Right lobe of liver (tissue), 6 donors: Measurements from ENCODE around the gene KCNJ16. TPM values are rescaled to one million over a fixed set of nuclear protein-coding genes. Genes with fewer than 3 reads are reported as not detected.
A peak's percentile ranks its signal among the peaks of the same experiment; 100 is the strongest.

Source experiments
- ATAC-seq, 4 donors: fragments of 200-7000 bp; cut with Tn5 transposase; one replicate each; pipeline ENCODE4 v1.9.1; 2020; ENCODE audit warnings: mild to moderate bottlenecking in 4 of 4, moderate library complexity in 4 of 4
- DNase-seq, 3 donors: peaks; one replicate each; pipeline ENCODE4 v3.0.0-alpha.2; 2020
- H3K27ac ChIP-seq, 3 donors: fragments of 200-600 bp; one replicate each; pipeline ENCODE4 v1.8.0; 2022
- H3K27me3 ChIP-seq, 2 donors: fragments of 200-600 bp; one replicate each; pipeline ENCODE4 v1.8.0; 2022
- H3K36me3 ChIP-seq, 4 donors: fragments of 200-600 bp; sonication (generic) in 1 of 4; one replicate each; pipeline versions ENCODE4 v1.5.1 to v1.8.0; 2017 to 2022; ENCODE audit warnings: control low read depth in 1 of 4
- H3K4me1 ChIP-seq, 4 donors: fragments of 200-600 bp; sonication (generic) in 1 of 4; one replicate each; pipeline versions ENCODE4 v1.5.1 to v1.8.0; 2017 to 2022; ENCODE audit warnings: control low read depth in 1 of 4
- H3K4me3 ChIP-seq, 3 donors: fragments of 200-600 bp; one replicate each; pipeline ENCODE4 v1.8.0; 2022
- H3K9me3 ChIP-seq, 4 donors: fragments of 200-600 bp; sonication (generic) in 1 of 4; one replicate each; pipeline versions ENCODE4 v1.5.1 to v1.8.0; 2017 to 2022; ENCODE audit warnings: control low read depth in 1 of 4
- CTCF ChIP-seq, 4 donors: fragments of 200-600 bp in 3 of 4; fragments of 450-650 bp in 1 of 4; IDR thresholded peaks; one replicate each; pipeline versions ENCODE4 v1.5.1 to v1.8.0; 2016 to 2022; ENCODE audit warnings: antibody characterized with exemption in 4 of 4, mild to moderate bottlenecking in 2 of 4
- POLR2A ChIP-seq: fragments of 450-650 bp; IDR thresholded peaks from one replicate; pipeline ENCODE4 v1.6.1; 2017; ENCODE audit warnings: antibody characterized with exemption, mild to moderate bottlenecking
- WGBS: methylation state at CpG from one replicate; pipeline ENCODE4 v1.1.6; 2018; ENCODE audit warnings: low coverage, low lambda C conversion rate; ENCODE audit not compliant: insufficient coverage; ENCODE audit errors: missing lambda C conversion rate; 5-methylcytosine and 5-hydroxymethylcytosine counted together
- intact Hi-C, 2 donors: fragments of 100-400 bp; cut with DNase I; formaldehyde crosslinking; loops; one replicate each; pipeline versions ENCODE4 v1.11.2 to v1.14.1; 2022
- total RNA-seq, 6 experiments: library from RNA; depleted of rRNA in 2 of 6; stranded (reverse); fragments of >200 nt in 2 of 6; fragmentation: NEBNext Ultra II Directional in 3 of 6; extraction: Animal tissue kit (Norgen Biotek cat#: 25700) in 3 of 6; gene quantifications; one replicate each; pipeline versions ENCODE4 v1.1.0 to v1.2.4, GENCODE V29; 2016 to 2023
- donor health status: DM: no; HTN: yes; CAD: no.
- donor health status: DM: no; HTN: no; CAD: no.
- donor health status: DM: no; HTN: no; CAD: no.
- donor health status: DM: no; HTN: yes; CAD: no.
- donor health status: DM: no; HTN: yes; CAD: no.

The KCNJ16 gene
- total RNA-seq, 6 experiments from 2014 or later = 0.07 to 2.1 (median 0.85) TPM

GRCh38 chr17:70110443-70110880 is 35.4 kb downstream of the KCNJ16 start:
- ATAC-seq (peak; percentile 39 to 86 (median 70)), DNase-seq (peak in 1 of 3 donors; percentile 22)
- H3K27ac ChIP-seq = peak overlapping the region in 1 of 3 donors; percentile 6
- 66% methylated on average over 7 of the region's 7 CpGs for WGBS
- H3K9me3 ChIP-seq = no peaks in the 10 kb centered on the region
- H3K4me3 ChIP-seq = no peak overlapping the region
- no peak for TF ChIP-seq POLR2A
- TF ChIP-seq CTCF (IDR thresholded peaks at IDR 0.05) = no peak
- H3K4me1 ChIP-seq = no peaks in the 10 kb centered on the region
- intact Hi-C loops = no loop called here
- no peaks in the 10 kb centered on the region for H3K36me3 ChIP-seq
- H3K27me3 ChIP-seq = no peaks in the 10 kb centered on the region

- H3K4me3 ChIP-seq = no peak overlapping the region
- no peaks in the 10 kb centered on the region for H3K27me3 ChIP-seq
- no peaks in the 10 kb centered on the region for H3K9me3 ChIP-seq
- no peaks in the 10 kb centered on the region for H3K4me1 ChIP-seq
- 51% methylated on average over 4 of the region's 4 CpGs for WGBS
- ATAC-seq = no peak
- no peaks in the 10 kb centered on the region for H3K36me3 ChIP-seq
- TF ChIP-seq CTCF (IDR thresholded peaks at IDR 0.05) (no peak), POLR2A (no peak)
- intact Hi-C loops = no loop called here
- no peak overlapping the region for H3K27ac ChIP-seq
- DNase-seq = no peak
Observed at GRCh38 chr17:70111201-70111600, 36.2 kb downstream of the KCNJ16 start.

GRCh38 chr17:70114405-70114804 is 39.4 kb downstream of the KCNJ16 start:
- Histone ChIP-seq H3K27ac (no peak overlapping the region), H3K9me3 (no peaks in the 10 kb centered on the region), H3K4me3 (no peak overlapping the region), H3K36me3 (no peaks in the 10 kb centered on the region), H3K4me1 (no peaks in the 10 kb centered on the region), H3K27me3 (no peaks in the 10 kb centered on the region)
- TF ChIP-seq CTCF (IDR thresholded peaks at IDR 0.05) (no peak), POLR2A (no peak)
- WGBS = 78% methylated on average over 2 of the region's 2 CpGs
- ATAC-seq = no peak
- DNase-seq = no peak
- intact Hi-C loops = no loop called here

- Histone ChIP-seq H3K27ac (no peak overlapping the region), H3K36me3 (no peaks in the 10 kb centered on the region), H3K4me1 (no peaks in the 10 kb centered on the region), H3K4me3 (no peak overlapping the region), H3K9me3 (no peaks in the 10 kb centered on the region), H3K27me3 (no peaks in the 10 kb centered on the region)
- DNase-seq (no peak), ATAC-seq (no peak)
- TF ChIP-seq CTCF (IDR thresholded peaks at IDR 0.05) = no peak
- TF ChIP-seq POLR2A = no peak
- intact Hi-C loops = no loop called here
Observed at GRCh38 chr17:70115126-70115525, 40.1 kb downstream of the KCNJ16 start.

GRCh38 chr17:70116919-70117318 is 41.9 kb downstream of the KCNJ16 start:
- ATAC-seq = no peak
- Histone ChIP-seq H3K27ac (no peak overlapping the region), H3K4me3 (no peak overlapping the region), H3K9me3 (no peaks in the 10 kb centered on the region), H3K4me1 (no peaks in the 10 kb centered on the region), H3K36me3 (no peaks in the 10 kb centered on the region), H3K27me3 (no peaks in the 10 kb centered on the region)
- WGBS = 68% methylated on average over 3 of the region's 3 CpGs
- no peak for DNase-seq
- intact Hi-C loops = no loop called here
- no peak for TF ChIP-seq POLR2A
- no peak for TF ChIP-seq CTCF (IDR thresholded peaks at IDR 0.05)
